GM19239 (cell line): ENCODE measurements around the gene POLR2J2.
"Not testable (repeated sequence)": the region's sequence is repeated elsewhere in the genome, so short reads cannot be mapped to it uniquely, and the experiment has no call there.

Experiments
- DNase-seq: peaks from one replicate; pipeline ENCODE4 v3.0.0; 2011; ENCODE audit warnings: low spot score; ENCODE audit not compliant: insufficient read length
- FAIRE-seq: peaks from 2 replicates; lab custom pipeline; 2011; peaks lifted over from hg19 to GRCh38; lab: Jason Lieb, UNC

Gene POLR2J2

GRCh38 chr7:102673447-102674067, 2.1 kb upstream of the POLR2J2 start:
- not testable (repeated sequence) for DNase-seq, FAIRE-seq

GRCh38 chr7:102671956-102672307, 469 bp upstream of the POLR2J2 start:
- FAIRE-seq, DNase-seq: not testable (repeated sequence)

- not testable (repeated sequence) for FAIRE-seq, DNase-seq
Observed at GRCh38 chr7:102667523-102667922, 3.9 kb downstream of the POLR2J2 start.

GRCh38 chr7:102666850-102667249, 4.6 kb downstream of the POLR2J2 start:
- DNase-seq, FAIRE-seq: not testable (repeated sequence)

- not testable (repeated sequence) for DNase-seq, FAIRE-seq
Observed at GRCh38 chr7:102664765-102665164, 6.7 kb downstream of the POLR2J2 start.

- FAIRE-seq, DNase-seq: not testable (repeated sequence)
Observed at GRCh38 chr7:102649924-102650323, 21.5 kb downstream of the POLR2J2 start, which contains the start of gene SPDYE2B. TSS of gene SPDYE2B (plus strand) at chr7:102650319. CDS start at chr7:102652349, 2,030 bp downstream.

GRCh38 chr7:102647813-102648212, 23.6 kb downstream of the POLR2J2 start:
- not testable (repeated sequence) for DNase-seq, FAIRE-seq

- not testable (repeated sequence) for DNase-seq, FAIRE-seq
Observed at GRCh38 chr7:102643404-102643803, 28.1 kb downstream of the POLR2J2 start.

GRCh38 chr7:102642691-102643090, 28.8 kb downstream of the POLR2J2 start, which contains the start of gene UPK3BL1:
TSS of gene UPK3BL1 (minus strand) at chr7:102642791. CDS start at chr7:102642741, 50 bp downstream.
- FAIRE-seq, DNase-seq: not testable (repeated sequence)

GRCh38 chr7:102638848-102639247, 32.6 kb downstream of the POLR2J2 start:
- FAIRE-seq, DNase-seq: not testable (repeated sequence)

GRCh38 chr7:102636956-102637355, 34.5 kb downstream of the POLR2J2 start:
- DNase-seq, FAIRE-seq: not testable (repeated sequence)

- not testable (repeated sequence) for FAIRE-seq, DNase-seq
Observed at GRCh38 chr7:102635354-102635753, 36.1 kb downstream of the POLR2J2 start.

GRCh38 chr7:102634299-102634698, 37.2 kb downstream of the POLR2J2 start:
- DNase-seq, FAIRE-seq: not testable (repeated sequence)

- not testable (repeated sequence) for FAIRE-seq, DNase-seq
Observed at GRCh38 chr7:102630622-102631021, 40.8 kb downstream of the POLR2J2 start.

GRCh38 chr7:102627271-102627904, 44.1 kb downstream of the POLR2J2 start:
- FAIRE-seq, DNase-seq: not testable (repeated sequence)

GRCh38 chr7:102618122-102618521, 53.3 kb downstream of the POLR2J2 start:
- DNase-seq, FAIRE-seq: not testable (repeated sequence)

- FAIRE-seq = peak; percentile 51
- DNase-seq = not testable (repeated sequence)
Observed at GRCh38 chr7:102616507-102617125, 54.8 kb downstream of the POLR2J2 start, which contains the start of gene RASA4. TSS of gene RASA4 (minus strand) at chr7:102616756. CDS start at chr7:102616689, 67 bp downstream.
